KOPT-K1 (cell line): ENCODE measurements around the gene CXCL14.

ENCODE experiments used
- H3K27ac ChIP-seq: fragments of 200-600 bp; sonication (generic); 2 replicates; pipeline ENCODE4 v1.5.1; 2016; ENCODE audit warnings: antibody characterized with exemption, mild to moderate bottlenecking, low read depth, low read length; ENCODE audit not compliant: poor library complexity, severe bottlenecking
- H3K36me3 ChIP-seq: fragments of 200-600 bp; sonication (generic); 2 replicates; pipeline ENCODE4 v1.5.1; 2017; ENCODE audit warnings: antibody characterized with exemption, mild to moderate bottlenecking, low read length, moderate library complexity; ENCODE audit not compliant: insufficient read depth
- H3K9me3 ChIP-seq: fragments of 200-600 bp; sonication (generic); 2 replicates; pipeline ENCODE4 v1.5.1; 2017; ENCODE audit warnings: antibody characterized with exemption, low read length, mild to moderate bottlenecking; ENCODE audit not compliant: insufficient read depth, poor library complexity, severe bottlenecking

The CXCL14 gene

DNA sequence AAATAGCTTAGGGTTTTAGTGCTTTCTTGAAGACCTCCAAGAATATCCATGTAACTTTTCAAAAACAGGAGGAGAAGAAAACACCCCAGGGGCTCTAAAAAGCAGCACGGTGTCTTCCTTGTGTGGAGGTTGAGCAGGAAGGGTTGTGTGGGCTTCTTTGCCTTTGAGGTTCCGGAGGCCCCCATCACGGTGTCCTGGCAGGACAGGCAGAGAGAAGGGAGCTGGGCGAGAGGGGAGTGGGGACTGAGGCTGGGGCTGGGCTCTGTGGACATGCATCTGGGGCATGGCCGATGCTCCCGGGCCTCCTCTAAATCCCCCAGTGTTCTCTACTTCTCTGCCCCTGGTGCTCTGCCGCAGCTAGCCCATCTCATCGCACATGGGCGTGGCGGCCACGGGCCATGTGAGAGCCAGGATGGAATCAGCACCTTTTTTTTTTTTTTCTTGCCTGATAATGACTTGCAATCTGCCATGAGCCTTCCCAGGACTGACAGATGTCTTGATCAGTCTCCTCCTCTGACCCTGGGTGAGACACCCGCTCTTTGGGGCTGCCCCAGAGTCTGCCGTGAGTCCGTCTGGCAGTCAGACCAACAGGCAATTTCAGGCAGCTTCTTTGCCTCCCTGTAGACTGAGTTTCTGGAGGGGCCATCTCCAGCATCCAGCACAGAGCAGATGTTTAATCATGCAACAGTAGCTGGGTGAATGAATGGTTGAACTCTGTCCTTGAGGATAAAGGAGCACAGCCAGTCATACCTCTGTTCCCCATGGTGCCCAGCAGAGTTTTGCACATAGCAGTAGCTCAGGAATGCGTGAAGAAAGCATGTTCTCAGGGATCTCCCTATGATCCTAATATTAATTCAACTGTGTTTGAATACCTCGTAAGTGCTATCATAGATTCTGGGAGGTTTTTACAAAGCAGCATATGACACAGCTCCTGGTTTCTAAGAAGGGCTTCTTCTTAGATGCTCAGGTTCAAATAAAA, 12.1 kb downstream of the CXCL14 start:
- Histone ChIP-seq H3K9me3 (no peaks in the 10 kb centered on the region), H3K27ac (no peak overlapping the region), H3K36me3 (no peaks in the 10 kb centered on the region)

DNA sequence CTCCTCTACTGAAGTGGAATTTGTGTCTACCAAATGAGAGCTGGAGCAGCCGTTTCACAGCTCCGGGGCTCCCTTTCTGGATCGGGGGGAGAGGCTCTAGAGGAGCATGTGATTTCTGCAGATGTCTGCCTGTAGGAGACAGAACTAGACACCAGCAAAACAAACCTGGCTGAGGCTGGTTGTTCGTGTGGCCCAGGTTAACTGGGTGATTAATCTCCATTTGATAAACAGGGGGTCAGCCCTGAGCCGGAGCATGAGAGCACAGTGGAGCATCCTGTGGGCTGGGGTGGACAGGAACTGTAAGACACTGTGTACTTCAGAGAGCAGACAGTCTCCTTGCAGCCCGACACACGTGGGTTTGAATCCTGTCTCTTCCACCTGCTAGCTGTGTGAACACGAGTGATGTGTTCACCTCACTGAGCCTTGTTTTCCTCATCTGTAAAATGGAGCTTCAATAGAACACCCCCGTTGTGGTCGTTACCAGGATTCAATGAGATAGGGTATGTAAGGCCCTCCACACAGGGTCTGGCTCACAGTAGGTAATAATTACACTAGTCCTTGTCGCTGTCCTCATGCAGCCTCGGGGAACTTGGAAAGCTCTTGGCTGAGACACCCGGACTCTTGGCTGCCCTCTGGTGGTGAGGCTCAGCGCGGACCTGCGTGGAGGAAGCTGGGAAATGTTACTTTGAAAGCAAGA, 12.9 kb downstream of the CXCL14 start:
- H3K9me3 ChIP-seq: no peaks in the 10 kb centered on the region
- no peaks in the 10 kb centered on the region for H3K36me3 ChIP-seq
- H3K27ac ChIP-seq: no peak overlapping the region

DNA sequence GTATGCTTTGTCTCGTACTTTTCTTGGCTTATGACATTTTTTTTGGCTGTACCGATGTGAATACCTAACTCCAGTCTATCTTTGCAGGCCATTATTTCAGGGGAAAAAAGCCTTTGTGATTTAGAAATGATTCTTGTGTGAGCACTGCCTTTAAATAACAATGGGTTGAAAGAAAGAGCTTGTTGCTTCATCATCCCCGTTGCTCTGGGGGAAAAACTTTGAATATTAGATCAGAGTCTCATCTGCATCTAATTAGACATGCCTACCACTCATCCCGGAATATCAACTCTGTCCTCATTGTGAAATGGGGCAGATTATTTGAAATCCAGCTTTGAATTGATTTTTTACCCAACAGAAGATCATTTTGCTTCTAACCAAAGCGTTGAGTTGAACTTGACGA, 13.5 kb downstream of the CXCL14 start:
- no peaks in the 10 kb centered on the region for H3K9me3 ChIP-seq
- H3K36me3 ChIP-seq: no peaks in the 10 kb centered on the region
- H3K27ac ChIP-seq: no peak overlapping the region

DNA sequence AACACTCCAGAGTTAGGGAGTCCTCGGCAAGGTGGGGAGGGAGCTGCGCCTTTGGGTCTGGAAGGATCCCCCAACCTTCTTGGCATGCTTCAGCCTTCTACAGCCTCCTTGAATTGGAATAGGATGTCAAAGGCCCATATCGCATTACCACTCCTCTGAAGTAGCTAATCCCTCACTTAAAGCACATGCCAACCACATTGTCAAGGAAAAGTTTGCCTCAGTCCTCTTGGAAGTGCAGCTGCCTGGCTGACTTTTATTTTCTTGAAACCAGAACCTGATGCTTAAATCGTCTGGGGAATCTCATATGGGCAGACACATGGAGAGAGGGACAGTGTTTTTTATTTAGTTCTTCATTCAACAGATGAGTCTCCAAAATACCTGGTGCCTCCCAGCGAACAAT, 14.5 kb downstream of the CXCL14 start:
- no peaks in the 10 kb centered on the region for H3K9me3 ChIP-seq
- H3K27ac ChIP-seq: no peak overlapping the region
- no peaks in the 10 kb centered on the region for H3K36me3 ChIP-seq

DNA sequence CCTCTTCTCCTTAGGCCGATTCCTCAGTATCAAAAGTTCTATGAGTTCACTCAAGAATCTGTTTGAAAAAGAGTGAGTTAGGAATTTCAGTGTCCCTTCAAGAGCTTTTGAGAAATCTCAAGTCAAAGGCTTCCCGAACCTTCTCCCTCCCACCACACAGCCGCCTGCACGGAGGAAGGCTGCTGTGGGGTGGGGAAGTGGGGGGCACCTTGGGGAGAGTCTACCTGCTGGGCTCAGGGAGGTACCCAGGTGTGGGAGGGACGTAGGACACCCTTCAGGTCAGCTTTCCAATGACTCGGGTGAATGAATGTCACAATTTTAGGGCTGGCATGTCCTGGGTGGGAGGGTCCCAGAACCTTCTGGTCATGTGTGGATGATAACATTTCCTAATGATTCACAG, 17.5 kb downstream of the CXCL14 start:
- Histone ChIP-seq H3K27ac (no peak overlapping the region), H3K36me3 (no peaks in the 10 kb centered on the region), H3K9me3 (no peaks in the 10 kb centered on the region)

DNA sequence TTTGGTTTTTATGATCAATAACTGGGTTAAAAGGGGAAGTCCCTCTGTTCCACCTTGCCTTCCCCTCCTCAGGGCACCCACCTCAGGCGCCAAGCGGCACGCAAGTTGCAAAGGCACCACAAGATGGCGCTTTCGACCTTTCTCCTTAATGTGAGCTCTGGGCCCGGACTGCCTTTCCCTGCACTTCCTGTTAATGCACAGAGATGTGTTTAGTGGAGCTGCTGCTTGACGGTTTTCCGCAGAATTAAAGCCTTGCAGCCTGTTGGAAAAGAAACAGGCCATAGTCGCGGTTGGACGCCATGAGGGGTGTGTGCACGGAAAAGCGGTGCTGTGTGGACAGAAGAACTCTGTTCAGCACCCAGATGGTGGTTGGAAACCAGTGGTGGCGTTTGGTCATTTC, 17.9 kb downstream of the CXCL14 start:
- Histone ChIP-seq H3K36me3 (no peaks in the 10 kb centered on the region), H3K27ac (no peak overlapping the region), H3K9me3 (no peaks in the 10 kb centered on the region)

DNA sequence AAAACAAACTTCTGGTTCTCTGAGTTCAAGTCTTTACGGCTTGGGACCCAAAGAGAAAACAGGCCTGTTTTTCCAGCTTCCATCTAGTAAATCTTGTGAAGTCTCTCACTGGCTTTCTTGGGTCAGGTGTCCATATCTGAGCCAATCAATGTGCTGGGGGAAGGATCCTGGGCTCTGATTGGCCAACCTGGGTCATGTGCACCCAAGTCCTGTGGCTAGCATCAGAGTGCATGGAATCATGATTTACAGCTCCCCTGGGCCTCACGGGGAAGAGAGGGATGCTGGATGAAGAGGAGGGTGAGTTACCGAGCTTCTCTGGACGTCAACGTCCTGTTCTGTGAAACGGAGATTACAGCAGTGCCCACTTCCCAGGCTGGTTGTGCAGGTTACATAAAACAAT, 19.4 kb downstream of the CXCL14 start:
- no peaks in the 10 kb centered on the region for H3K9me3 ChIP-seq
- no peak overlapping the region for H3K27ac ChIP-seq
- H3K36me3 ChIP-seq: no peaks in the 10 kb centered on the region

DNA sequence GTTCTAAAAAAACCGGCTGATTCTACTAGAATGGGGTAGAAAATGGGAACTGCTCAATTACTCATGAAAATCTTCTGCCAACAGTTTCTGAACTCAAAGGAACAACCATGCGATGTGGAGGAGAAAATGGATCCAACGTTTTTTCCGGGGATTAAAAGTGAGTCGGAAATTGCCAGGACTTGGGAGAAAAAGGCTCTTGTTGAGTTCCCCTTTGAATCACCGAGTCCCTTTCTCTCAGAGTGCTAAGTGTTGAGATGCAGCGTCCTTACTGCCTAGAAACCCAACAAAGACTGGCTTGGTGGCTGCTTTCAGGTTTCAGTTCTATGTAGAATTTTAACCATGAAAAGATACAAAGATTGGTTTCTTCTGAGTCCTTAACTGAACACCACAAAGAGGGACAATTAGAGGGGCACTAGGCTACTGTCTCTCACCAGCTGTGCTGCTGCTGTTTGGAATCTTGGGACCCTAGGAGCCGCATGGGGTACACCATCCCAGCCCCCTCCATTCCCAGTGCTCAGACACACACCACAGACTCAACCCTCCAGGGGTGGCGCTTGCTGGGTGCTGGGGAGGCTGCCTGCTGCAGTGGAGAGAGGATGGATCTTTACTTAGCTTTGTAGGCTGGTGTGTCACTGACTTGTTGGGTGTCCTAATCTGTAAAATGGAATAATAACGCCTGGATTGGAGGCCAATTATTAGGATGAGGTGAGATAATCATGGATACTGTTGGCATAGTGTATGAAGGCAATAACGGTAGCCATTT, 21.5 kb downstream of the CXCL14 start:
- H3K36me3 ChIP-seq: no peaks in the 10 kb centered on the region
- H3K27ac ChIP-seq: no peak overlapping the region
- no peaks in the 10 kb centered on the region for H3K9me3 ChIP-seq

DNA sequence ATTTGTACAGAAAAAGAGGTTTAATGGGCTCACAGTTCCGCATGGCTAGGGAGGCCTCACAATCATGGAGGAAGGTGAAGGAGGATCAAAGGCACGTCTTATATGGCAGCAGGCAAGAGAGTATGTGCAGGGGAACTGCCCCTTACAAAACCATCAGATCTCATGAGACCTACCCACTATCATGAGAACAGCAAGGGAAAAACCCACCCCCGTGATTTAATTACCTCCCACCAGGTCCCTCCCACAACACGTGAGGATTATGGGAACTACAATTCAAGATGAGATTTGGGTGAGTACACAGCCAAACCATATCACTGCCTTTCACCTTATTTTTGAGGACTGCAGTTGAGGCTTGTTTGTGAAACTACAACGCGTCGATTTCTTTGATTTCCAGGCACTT, 22.2 kb downstream of the CXCL14 start:
- H3K9me3 ChIP-seq: no peaks in the 10 kb centered on the region
- no peaks in the 10 kb centered on the region for H3K36me3 ChIP-seq
- H3K27ac ChIP-seq: no peak overlapping the region

DNA sequence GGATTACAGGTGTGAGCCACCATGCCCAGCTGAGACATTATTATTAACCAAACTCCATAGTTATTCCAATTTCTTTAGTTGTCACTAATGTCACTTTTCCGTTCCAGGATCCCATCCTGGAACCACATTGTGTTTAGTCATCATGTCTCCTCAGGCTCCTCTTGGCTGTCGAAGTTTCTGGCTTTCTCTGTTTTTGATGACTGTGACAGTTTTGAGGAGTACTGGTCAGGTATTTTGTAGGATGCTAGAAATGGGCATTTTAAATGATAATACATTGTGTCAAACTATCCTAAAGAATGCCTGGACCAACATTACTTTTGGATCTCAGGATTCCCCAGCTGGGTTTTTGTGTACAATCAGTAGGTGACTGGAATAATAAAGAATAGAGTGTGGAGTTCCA, 23.3 kb downstream of the CXCL14 start:
- Histone ChIP-seq H3K27ac (no peak overlapping the region), H3K36me3 (no peaks in the 10 kb centered on the region), H3K9me3 (no peaks in the 10 kb centered on the region)

DNA sequence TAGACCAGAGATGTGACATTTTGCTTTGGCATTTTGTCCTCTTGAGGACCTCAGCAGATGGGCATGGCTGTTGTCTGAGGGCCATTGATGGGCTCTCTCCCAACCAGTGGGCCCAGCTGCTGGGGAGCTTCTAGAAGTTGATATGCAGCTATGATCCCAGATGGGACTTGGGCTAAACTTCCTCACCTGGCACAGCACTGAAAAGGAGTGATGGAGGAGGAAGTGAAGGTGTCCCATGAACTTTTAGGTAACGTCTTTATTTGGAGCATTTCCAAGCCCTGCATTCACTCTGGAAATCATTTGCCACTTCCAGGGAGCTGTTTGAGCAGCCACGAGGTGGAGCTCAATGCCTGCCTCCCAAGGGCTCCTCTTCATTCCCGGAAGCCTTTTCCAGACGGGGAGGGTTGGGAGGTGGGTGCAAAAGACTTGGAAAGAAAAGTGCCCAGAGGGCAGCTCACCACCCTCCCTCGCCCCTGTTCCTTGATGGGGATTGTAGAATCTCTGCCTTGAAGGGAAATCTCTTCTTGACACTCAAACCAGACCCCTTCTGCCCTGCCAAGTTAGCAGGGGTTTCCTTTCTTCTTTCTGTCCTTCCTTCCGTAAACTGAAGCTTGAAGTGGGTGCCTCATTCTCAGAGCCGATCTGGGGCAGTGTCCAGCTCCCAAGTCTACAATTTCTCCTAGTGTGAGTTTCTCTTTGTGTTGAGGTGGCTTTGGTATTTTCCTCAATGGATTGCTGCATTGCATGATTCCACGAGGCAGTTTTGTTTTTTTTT, 24.9 kb downstream of the CXCL14 start:
- no peak overlapping the region for H3K27ac ChIP-seq
- no peaks in the 10 kb centered on the region for H3K9me3 ChIP-seq
- no peaks in the 10 kb centered on the region for H3K36me3 ChIP-seq

DNA sequence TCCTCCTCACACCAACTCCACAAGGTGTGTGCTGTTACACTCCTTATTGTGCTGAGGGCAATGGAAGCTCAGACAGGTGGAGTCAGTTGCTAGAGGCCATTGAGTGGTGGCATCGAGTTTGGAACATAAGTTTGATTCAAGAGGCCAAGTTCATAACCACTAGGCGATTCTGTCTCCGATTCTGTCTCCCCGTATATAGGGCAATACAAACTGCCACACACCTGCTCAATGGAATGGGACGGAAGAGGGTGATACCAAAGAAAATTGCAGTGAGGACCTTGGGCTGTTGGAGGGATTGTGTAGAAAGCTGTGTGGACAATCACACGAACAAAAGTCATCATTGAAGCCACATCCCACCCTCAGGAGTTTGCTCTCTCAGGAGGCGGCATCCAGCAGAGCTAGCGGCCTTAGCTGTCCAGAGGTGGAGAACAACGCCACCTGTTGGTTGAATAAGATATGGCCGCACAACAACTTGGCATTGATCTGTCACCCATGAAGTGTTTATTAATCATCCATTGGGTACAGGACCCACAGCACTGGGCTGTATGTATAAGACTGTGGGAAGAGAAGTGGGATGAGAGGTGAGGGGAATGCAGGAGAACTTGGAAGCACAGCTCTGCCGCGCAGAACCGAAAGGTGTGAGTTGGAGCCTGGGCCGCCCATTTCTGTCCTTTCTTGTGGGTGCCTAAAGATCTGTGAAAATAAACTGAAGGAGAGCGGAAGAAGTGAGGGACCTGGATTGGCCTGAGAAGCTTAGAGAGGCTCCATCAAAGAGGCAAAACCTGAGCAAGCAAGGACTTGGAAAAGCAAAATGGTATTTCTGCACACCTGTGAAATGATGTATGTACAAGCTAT, 27.0 kb downstream of the CXCL14 start:
- no peaks in the 10 kb centered on the region for H3K36me3 ChIP-seq
- no peaks in the 10 kb centered on the region for H3K9me3 ChIP-seq
- H3K27ac ChIP-seq: no peak overlapping the region

DNA sequence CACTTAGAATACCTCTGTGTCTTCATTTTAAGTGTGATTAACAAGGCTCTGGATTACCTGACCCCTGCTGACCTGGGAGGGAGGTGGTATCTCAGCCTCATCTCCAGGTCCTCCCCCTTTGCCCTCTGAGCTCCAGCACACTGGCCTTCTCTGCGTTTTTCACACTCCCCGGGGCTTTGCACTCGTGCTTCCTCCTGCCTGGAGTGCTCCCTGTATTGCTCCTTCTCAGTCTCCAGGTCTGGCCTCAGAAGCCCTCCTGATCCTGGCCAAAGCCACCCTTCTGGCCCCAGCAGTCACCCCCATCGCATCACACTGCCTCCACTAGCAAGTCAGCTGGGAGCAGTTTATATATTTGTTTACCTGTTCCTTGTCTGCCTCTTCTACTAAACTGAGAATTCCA, 29.4 kb downstream of the CXCL14 start:
- Histone ChIP-seq H3K27ac (no peak overlapping the region), H3K36me3 (no peaks in the 10 kb centered on the region), H3K9me3 (no peaks in the 10 kb centered on the region)
